Measurements from ENCODE around the gene TSPAN5. TPM values are rescaled to one million over a fixed set of nuclear protein-coding genes. Genes with fewer than 3 reads are reported as not detected.
A peak's percentile ranks its signal among the peaks of the same experiment; 100 is the strongest.

TSPAN5 gene
- total RNA-seq, 3 donors from 2014 or later (not counting 1 experiment from before 2014, with no cell fraction given), result 6.8 to 13.7 (median 11.4) TPM

DNA sequence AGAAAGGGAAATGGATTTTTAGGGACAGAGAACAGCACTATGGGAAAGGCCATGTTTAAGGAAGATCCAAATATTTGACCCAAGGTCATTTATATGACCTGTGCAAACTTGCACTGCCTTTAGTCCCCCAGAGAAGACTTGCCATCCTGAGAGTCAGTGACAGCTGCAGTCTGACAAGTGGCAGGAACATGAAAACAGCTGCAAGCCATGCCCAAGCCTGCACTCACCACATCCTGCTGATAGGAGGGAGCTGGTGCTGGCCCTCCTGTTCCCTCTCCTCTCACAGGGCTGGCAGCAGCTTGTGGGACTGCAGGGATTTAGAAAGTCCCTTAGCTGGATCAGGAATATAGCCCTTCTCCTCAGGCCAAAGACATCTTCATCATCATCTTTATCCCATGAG, 209.5 kb downstream of the TSPAN5 start:
- TF ChIP-seq, protein P1, sequence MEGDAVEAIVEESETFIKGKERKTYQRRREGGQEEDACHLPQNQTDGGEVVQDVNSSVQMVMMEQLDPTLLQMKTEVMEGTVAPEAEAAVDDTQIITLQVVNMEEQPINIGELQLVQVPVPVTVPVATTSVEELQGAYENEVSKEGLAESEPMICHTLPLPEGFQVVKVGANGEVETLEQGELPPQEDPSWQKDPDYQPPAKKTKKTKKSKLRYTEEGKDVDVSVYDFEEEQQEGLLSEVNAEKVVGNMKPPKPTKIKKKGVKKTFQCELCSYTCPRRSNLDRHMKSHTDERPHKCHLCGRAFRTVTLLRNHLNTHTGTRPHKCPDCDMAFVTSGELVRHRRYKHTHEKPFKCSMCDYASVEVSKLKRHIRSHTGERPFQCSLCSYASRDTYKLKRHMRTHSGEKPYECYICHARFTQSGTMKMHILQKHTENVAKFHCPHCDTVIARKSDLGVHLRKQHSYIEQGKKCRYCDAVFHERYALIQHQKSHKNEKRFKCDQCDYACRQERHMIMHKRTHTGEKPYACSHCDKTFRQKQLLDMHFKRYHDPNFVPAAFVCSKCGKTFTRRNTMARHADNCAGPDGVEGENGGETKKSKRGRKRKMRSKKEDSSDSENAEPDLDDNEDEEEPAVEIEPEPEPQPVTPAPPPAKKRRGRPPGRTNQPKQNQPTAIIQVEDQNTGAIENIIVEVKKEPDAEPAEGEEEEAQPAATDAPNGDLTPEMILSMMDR (IDR thresholded peaks at IDR 0.05), result no peak
- peak overlapping the region; percentile 63 to 91 for H3K27ac Mint-ChIP-seq
- no peaks in the 10 kb centered on the region for H3K36me3 ChIP-seq (ENCODE audit: control insufficient read depth, insufficient read depth, low read length)
- ATAC-seq, result no peak
- intact Hi-C loops (cut with micrococcal nuclease), result loop anchor here (5.0 kb wide), 2 partner anchors 258 to 297 kb away; no protein-coding TSS in a partner anchor
- no peak overlapping the region for H3K27ac ChIP-seq (ENCODE audit: low read length)
- peaks cover 4% of the 10 kb centered on the region for H3K9me3 ChIP-seq (ENCODE audit: control insufficient read depth, insufficient read depth, low read length)
- H3K4me3 Mint-ChIP-seq, result peak overlapping the region; percentile 36
- peaks cover 45 to 65% of the 10 kb centered on the region in 2 donors for H3K4me1 Mint-ChIP-seq
- H3K4me3 ChIP-seq (ENCODE audit: low read length), result no peak overlapping the region
- H3K27me3 Mint-ChIP-seq (ENCODE audit: low read depth in 2 of 2), result no peaks in the 10 kb centered on the region
- peaks cover 14% of the 10 kb centered on the region for H3K36me3 Mint-ChIP-seq
- peaks cover 42% of the 10 kb centered on the region for H3K4me1 ChIP-seq (ENCODE audit: control insufficient read depth, insufficient read depth, low read length)
- no peaks in the 10 kb centered on the region for H3K27me3 ChIP-seq (ENCODE audit: control insufficient read depth, insufficient read depth, low read length)
- H3K9me3 Mint-ChIP-seq, result peaks cover 0 to 4% of the 10 kb centered on the region in 2 donors
- peak; percentile 21 to 54 for DNase-seq

DNA sequence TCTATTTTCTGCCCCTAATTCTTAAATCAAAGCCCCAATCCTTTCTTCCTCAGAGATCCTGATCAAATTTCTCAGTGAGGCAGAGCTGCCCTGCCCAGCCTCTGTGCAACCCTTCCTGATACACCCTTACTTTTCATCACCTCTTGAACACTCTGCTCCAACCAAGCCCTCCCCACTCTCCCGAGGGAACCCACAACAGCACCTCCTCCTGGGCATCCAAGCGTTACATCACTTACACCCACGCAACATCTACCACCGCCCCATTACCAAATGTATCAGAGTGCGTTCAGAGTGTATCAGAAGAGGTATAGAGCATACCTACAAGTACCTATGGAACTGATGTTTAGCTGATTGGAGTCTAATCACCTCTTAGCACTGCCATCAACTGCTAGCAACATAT, 210.8 kb downstream of the TSPAN5 start:
- TF ChIP-seq, protein P1 (IDR thresholded peaks at IDR 0.05), result no peak
- Histone ChIP-seq H3K9me3 (ENCODE audit: control insufficient read depth, insufficient read depth, low read length) (peaks cover 4% of the 10 kb centered on the region), H3K4me3 (ENCODE audit: low read length) (peak overlapping the region; percentile 4), H3K36me3 (ENCODE audit: control insufficient read depth, insufficient read depth, low read length) (peaks cover 7% of the 10 kb centered on the region), H3K27me3 (ENCODE audit: control insufficient read depth, insufficient read depth, low read length) (no peaks in the 10 kb centered on the region), H3K27ac (ENCODE audit: low read length) (peak overlapping the region; percentile 71), H3K4me1 (ENCODE audit: control insufficient read depth, insufficient read depth, low read length) (peaks cover 42% of the 10 kb centered on the region)
- DNase-seq (peak in 1 of 2 donors; percentile 31), ATAC-seq (no peak)
- WGBS (ENCODE audit: insufficient coverage), result 23% methylated on average over 5 of the region's 5 CpGs
- no peaks in the 10 kb centered on the region for H3K9me3 Mint-ChIP-seq
- H3K36me3 Mint-ChIP-seq, result peaks cover 8% of the 10 kb centered on the region
- intact Hi-C loops (cut with micrococcal nuclease), result loop anchor here (1.0 to 5.0 kb wide), 6 partner anchors 185 to 641 kb away; partner anchors contain the start of genes ADH5, EIF4E and TSPAN5
- no peaks in the 10 kb centered on the region for H3K27me3 Mint-ChIP-seq (ENCODE audit: low read depth in 2 of 2)
- H3K27ac Mint-ChIP-seq, result peak overlapping the region; percentile 89 to 91
- H3K4me1 Mint-ChIP-seq, result peaks cover 36 to 53% of the 10 kb centered on the region in 2 donors
- peak overlapping the region; percentile 75 for H3K4me3 Mint-ChIP-seq

DNA sequence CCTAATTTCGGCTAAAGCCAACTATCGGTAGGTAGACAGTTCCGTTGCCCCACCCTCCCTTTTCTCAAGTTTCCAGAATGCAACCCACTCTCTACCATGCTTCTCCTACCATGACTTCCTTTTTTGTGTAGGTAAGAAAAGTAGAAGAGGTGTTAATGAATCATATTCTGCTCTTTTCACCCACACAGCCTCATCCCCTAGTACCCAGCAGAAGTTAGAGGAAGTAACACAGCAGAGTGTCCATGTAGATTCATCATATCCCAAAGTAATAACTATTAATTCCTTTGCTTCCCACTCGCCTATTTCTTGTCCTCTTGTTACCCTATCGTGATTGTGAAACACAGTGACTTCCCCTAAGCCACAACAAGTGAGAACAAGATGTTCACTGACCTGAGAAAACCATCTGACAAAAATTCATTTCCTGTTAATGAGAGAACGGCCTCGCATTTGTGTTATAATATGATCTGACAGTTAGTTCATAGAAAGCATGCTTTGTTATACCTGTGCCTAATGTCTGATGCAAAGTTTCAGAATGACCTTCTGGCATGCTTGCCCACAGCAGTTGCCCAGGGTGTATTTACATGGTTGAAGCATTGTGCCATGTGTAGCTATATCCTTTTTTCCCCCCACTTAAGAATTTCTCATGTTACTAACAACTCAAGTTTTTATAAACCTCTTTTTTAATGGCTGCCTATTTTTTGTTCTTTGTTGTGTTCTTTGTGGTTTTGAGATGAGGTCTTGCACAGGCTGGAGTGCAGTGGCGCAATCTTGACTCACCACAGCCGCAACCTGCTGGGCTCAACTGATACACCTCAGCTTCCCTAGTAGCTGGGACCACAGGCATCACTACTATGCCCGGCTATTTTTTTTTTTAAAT, 211.7 kb downstream of the TSPAN5 start:
- peak overlapping the region; percentile 89 to 91 for H3K27ac Mint-ChIP-seq
- H3K9me3 Mint-ChIP-seq, result no peaks in the 10 kb centered on the region
- peak overlapping the region; percentile 71 for H3K27ac ChIP-seq (ENCODE audit: low read length)
- no peaks in the 10 kb centered on the region for H3K27me3 Mint-ChIP-seq (ENCODE audit: low read depth in 2 of 2)
- peak overlapping the region; percentile 4 for H3K4me3 ChIP-seq (ENCODE audit: low read length)
- intact Hi-C loops (cut with micrococcal nuclease), result loop anchor here (1.0 to 5.0 kb wide), 6 partner anchors 184 to 642 kb away; partner anchors contain the start of genes ADH5, EIF4E and TSPAN5
- no peaks in the 10 kb centered on the region for H3K9me3 ChIP-seq (ENCODE audit: control insufficient read depth, insufficient read depth, low read length)
- H3K36me3 Mint-ChIP-seq, result peaks cover 16% of the 10 kb centered on the region
- peaks cover 42% of the 10 kb centered on the region for H3K4me1 ChIP-seq (ENCODE audit: control insufficient read depth, insufficient read depth, low read length)
- H3K27me3 ChIP-seq (ENCODE audit: control insufficient read depth, insufficient read depth, low read length), result no peaks in the 10 kb centered on the region
- DNase-seq, result peak; percentile 63 to 80
- 0% methylated on average over 10 of the region's 10 CpGs for WGBS (ENCODE audit: insufficient coverage)
- H3K4me3 Mint-ChIP-seq, result peak overlapping the region; percentile 75
- TF ChIP-seq, protein P1 (IDR thresholded peaks at IDR 0.05), result no peak
- ATAC-seq, result peak; percentile 79 to 90 (median 88)
- H3K4me1 Mint-ChIP-seq, result peaks cover 36 to 51% of the 10 kb centered on the region in 2 donors
- peaks cover 14% of the 10 kb centered on the region for H3K36me3 ChIP-seq (ENCODE audit: control insufficient read depth, insufficient read depth, low read length)

All from natural killer cell (primary cell).